ELF-1 (cell line): Measurements from ENCODE around the gene SLC46A2.

Source experiments
- DNase-seq: peaks from one replicate; pipeline ENCODE4 v3.0.0-alpha.2; 2016; ENCODE audit warnings: low read depth, low spot score

SLC46A2 gene

GRCh38 chr9:112890106-112891081, at the start of gene SLC46A2:
Gene SLC46A2 (minus strand): TSS chr9:112890876. CDS start chr9:112890681, 195 bp downstream.
- peak; percentile 63 for DNase-seq

GRCh38 chr9:112939418-112939817, 48.7 kb upstream of the SLC46A2 start:
- DNase-seq: no peak

- DNase-seq: no peak
These were observed 43.0 kb upstream of the SLC46A2 start for GRCh38 chr9:112933696-112934095.

- peak; percentile 10 for DNase-seq
These were observed 34.5 kb upstream of the SLC46A2 start for GRCh38 chr9:112925058-112925641.

GRCh38 chr9:112921549-112921948, 30.9 kb upstream of the SLC46A2 start:
- DNase-seq: peak; percentile 45

- DNase-seq: no peak
These were observed 27.3 kb upstream of the SLC46A2 start for GRCh38 chr9:112917987-112918362.

- no peak for DNase-seq
These were observed 26.6 kb upstream of the SLC46A2 start for GRCh38 chr9:112917047-112917986.

GRCh38 chr9:112914524-112914923, 23.8 kb upstream of the SLC46A2 start:
- no peak for DNase-seq

GRCh38 chr9:112913326-112913725, 22.6 kb upstream of the SLC46A2 start:
- DNase-seq: no peak

- no peak for DNase-seq
These were observed 22.0 kb upstream of the SLC46A2 start for GRCh38 chr9:112912636-112913035.

- DNase-seq: no peak
These were observed 21.1 kb upstream of the SLC46A2 start for GRCh38 chr9:112911736-112912135.

GRCh38 chr9:112905084-112905483, 14.4 kb upstream of the SLC46A2 start:
- no peak for DNase-seq

- DNase-seq: no peak
These were observed 10.2 kb upstream of the SLC46A2 start for GRCh38 chr9:112900901-112901300.

- no peak for DNase-seq
These were observed 9.8 kb upstream of the SLC46A2 start for GRCh38 chr9:112900488-112900887.

- no peak for DNase-seq
These were observed 8.2 kb upstream of the SLC46A2 start for GRCh38 chr9:112898872-112899311.

GRCh38 chr9:112896131-112896530, 5.5 kb upstream of the SLC46A2 start:
- no peak for DNase-seq

- no peak for DNase-seq
These were observed 4.0 kb upstream of the SLC46A2 start for GRCh38 chr9:112894699-112895098.

- no peak for DNase-seq
These were observed 3.4 kb upstream of the SLC46A2 start for GRCh38 chr9:112894041-112894440.

GRCh38 chr9:112892981-112893380, 2.3 kb upstream of the SLC46A2 start:
- no peak for DNase-seq

GRCh38 chr9:112891521-112891920, 845 bp upstream of the SLC46A2 start:
- no peak for DNase-seq

- peak; percentile 53 for DNase-seq
These were observed 3.3 kb downstream of the SLC46A2 start for GRCh38 chr9:112887381-112887780.

GRCh38 chr9:112886351-112886750, 4.3 kb downstream of the SLC46A2 start:
- DNase-seq: no peak
